ENCODE results near the gene ITPK1.

DNA sequence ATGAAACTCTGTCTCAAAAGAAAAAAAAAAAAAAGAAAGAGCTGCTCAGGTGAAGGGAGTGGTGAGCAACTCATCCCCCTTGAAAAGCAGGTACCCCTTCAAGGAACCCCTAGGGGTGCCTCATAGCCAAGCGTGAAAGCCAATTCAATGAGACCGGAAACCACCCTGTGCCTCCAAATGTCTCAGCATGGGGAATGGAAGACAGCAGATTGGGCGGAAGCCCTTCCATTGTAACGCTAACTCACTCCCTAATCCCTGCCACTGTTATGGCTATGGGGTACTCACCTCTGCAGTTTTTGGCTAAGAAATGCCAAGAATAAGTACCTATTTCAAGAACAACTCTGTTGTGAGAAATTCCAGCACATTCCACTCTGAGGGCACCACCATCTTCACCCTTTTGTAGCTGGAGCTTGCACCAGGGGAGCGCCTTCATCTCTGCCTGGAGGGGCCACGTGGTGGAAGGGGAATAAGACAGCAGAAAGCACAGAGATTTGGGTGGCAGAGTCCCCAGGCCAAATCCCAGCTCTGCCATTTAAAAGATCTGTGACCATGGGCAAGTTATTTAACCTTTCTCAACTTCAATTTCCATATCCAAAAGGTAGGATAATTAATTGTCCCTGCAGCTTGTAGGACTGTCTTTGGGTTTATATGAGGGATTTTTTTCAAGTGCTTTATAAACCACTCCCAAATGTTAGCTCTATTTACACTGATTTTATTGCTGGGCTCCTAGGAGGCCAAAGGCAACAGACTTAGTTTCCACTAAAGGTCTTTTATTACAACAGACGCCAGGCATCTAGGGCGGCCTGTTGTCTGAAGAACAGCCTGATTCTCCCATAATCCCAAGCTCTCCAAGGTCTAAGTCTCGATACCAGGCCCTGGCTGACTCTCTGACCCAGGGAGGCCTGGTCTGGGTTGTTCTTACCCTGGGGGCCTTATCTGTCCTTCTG lies 63.9 kb downstream of the ITPK1 start:
- TF ChIP-seq, protein P1, sequence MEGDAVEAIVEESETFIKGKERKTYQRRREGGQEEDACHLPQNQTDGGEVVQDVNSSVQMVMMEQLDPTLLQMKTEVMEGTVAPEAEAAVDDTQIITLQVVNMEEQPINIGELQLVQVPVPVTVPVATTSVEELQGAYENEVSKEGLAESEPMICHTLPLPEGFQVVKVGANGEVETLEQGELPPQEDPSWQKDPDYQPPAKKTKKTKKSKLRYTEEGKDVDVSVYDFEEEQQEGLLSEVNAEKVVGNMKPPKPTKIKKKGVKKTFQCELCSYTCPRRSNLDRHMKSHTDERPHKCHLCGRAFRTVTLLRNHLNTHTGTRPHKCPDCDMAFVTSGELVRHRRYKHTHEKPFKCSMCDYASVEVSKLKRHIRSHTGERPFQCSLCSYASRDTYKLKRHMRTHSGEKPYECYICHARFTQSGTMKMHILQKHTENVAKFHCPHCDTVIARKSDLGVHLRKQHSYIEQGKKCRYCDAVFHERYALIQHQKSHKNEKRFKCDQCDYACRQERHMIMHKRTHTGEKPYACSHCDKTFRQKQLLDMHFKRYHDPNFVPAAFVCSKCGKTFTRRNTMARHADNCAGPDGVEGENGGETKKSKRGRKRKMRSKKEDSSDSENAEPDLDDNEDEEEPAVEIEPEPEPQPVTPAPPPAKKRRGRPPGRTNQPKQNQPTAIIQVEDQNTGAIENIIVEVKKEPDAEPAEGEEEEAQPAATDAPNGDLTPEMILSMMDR (IDR thresholded peaks at IDR 0.05), result no peak
- no peak for TF ChIP-seq POLR2AphosphoS5 (IDR thresholded peaks at IDR 0.05)

All from breast epithelium (tissue), 3 donors.